HG02840 (cell line): Measurements from ENCODE around the gene STT3B.

Source experiments
- ATAC-seq: cut with Tn5 transposase; IDR thresholded peaks from one replicate; pipeline ENCODE4 v1.9.1; 2021; ENCODE audit warnings: mild to moderate bottlenecking, moderate library complexity, moderate number of reproducible peaks; ENCODE audit not compliant: unreplicated experiment, low FRiP score

The STT3B gene

DNA sequence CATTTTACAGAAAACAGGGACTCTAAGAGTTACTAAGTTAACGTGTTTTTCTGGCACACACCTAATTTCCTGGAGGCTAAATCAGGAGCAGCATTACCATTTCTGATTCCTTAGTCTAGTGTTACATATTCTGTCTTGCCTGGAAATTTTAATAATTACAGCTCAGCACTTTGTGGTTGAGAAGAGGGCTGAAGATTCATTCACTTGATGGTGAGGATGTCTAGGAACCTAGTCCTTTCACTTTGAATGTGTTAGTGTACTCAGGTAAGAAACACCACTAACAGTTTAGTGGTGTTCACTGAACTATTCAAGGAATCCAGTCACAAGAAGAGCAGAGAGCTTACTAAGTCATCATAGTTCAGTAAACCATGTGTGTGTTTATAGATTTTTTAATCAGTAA lies 102.8 kb downstream of the STT3B start:
- no peak for ATAC-seq

- ATAC-seq = no peak
Measured at GRCh38 chr3:31636049-31636448, 103.3 kb downstream of the STT3B start.

DNA sequence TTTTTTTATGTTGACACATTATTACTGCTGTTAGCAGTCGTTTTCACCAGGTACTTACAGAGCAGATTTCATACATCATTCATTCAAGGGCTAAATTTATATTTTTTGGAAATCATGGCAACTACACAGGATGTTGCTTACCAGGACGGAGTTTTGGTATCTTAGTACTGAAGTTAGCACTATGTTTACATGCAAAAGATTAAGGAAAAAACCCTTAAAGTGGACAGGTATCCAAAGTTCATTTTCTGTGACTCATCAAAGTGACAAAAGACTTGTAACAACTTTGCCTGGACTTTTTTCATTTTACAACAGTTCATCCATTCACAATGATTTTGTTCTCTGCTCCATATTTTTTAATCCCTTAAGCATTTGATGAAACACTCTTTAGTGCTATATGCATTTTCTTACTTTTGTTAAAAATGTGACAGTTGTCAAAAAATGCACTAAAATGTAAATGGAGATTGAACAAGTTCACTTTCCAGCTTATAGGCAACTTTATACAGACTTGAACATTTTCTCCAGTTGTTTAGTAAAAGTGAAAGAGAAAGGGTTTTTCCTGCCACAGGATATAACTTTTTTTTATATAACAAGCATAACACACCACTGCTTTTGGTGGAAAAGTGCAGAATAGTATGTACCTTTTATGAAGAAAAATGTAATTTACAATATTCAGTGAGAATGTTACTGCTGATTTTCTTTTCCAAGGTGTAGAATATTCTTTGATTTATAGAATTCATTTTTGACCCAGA lies 104.1 kb downstream of the STT3B start:
- ATAC-seq = no peak

DNA sequence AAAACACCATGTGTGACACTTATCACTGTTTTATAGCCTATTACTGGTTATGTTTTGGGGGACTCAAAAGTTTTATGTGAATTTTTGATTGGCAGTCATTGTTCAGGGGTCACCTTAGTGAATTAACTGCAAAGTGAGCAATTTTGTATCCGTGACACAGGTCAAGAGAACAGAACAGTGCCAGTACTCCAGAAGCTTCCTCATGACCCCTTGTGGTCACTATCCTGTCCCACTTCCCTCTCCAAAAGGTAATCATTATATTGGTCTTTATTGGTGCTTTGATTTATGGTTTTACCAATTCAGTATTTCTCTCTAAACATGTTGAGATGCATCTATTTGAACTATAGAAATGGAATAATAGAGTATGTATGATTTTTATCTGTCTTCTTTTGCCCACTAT lies 107.1 kb downstream of the STT3B start:
- ATAC-seq = no peak

- no peak for ATAC-seq
Measured at GRCh38 chr3:31645256-31645655, 112.5 kb downstream of the STT3B start.

DNA sequence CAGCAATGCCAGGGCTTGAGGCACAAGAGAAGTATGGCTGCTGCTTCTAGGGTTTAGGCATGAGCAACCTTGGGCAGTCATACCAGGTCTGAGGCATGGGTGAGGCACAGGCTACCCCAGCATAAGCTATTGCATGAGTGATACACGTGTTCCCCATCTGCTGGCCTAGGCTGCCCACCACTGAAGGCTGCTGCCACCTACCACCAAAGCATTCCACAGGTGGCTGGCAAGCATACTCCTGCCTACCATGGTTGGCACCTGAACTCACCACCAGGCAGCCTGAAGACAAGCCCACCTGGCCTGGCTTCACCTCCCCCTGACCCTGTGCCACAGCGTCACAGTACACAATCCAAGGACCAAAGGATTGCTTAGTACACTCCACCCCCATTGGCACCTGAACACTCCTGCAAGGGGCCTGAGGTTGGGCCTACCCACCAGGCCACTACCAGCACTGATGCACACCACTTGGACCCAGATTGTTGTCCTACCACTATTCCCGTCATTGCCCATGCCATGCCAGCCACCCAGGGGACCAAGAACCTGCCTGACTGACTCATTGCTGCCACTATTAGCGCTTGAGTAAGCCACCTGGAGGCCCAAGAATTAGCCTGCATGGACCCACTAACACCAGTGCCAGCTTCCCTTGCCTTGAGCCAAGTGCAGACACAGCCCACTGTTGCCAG lies 115.7 kb downstream of the STT3B start:
- ATAC-seq = no peak

- ATAC-seq = no peak
Measured at GRCh38 chr3:31652296-31652695, 119.6 kb downstream of the STT3B start.

DNA sequence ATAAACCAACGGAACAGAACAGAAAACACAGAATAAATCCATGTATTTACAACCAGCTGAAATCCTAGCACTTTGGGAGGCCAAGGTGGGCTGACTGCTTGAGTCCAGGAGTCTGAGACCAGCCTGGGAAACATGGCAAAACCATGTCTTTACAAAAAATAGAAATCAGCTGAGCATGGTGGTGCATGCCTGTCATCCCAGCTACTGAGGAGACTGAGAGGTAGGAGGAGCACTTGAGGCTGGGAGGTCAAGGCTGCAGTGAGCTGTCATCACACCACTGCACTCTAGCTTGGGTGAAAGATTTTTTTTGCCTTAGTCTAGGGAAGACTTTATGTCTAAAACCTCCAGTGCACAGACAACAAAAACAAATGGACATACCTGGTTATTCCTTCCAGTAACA lies 120.7 kb downstream of the STT3B start:
- no peak for ATAC-seq

DNA sequence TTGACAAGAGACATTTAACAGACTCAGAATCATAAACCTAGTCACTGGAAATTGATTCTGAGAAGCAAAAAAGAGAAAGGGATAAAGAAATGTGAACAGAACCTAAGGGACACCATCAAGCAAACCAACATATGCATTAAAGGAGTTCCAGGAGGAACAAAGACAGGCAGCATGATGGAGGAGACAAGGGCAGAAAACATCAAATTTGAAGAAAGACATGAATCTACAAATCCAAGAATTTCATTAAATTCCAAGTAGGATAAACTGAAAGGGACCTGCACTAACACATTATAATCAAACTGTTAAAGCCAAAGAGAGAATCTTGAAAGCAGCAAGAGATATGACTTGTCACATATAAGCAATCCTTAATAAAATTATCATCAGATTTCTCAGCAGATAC lies 122.3 kb downstream of the STT3B start:
- ATAC-seq = no peak

GRCh38 chr3:31659246-31659645 lies 126.5 kb downstream of the STT3B start:
- ATAC-seq = no peak

DNA sequence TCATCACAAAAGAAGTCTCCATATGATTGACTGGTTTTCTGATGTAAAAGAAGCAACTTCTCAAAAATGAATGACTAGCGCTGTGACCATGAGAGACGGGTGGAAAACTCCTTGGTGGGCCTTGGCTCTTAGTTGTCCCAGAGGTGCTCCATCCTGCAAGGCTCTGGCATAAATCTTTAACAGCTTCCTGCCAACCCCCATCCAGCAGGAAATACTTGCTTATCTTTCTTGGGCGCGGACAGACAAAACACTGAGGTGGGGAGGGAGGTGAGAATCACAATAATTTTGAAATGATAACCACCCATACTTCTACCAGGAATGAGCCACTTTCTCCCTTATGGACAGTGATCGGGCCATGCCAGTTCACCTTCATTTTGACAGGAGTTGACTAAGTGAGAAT lies 128.6 kb downstream of the STT3B start:
- ATAC-seq = no peak

DNA sequence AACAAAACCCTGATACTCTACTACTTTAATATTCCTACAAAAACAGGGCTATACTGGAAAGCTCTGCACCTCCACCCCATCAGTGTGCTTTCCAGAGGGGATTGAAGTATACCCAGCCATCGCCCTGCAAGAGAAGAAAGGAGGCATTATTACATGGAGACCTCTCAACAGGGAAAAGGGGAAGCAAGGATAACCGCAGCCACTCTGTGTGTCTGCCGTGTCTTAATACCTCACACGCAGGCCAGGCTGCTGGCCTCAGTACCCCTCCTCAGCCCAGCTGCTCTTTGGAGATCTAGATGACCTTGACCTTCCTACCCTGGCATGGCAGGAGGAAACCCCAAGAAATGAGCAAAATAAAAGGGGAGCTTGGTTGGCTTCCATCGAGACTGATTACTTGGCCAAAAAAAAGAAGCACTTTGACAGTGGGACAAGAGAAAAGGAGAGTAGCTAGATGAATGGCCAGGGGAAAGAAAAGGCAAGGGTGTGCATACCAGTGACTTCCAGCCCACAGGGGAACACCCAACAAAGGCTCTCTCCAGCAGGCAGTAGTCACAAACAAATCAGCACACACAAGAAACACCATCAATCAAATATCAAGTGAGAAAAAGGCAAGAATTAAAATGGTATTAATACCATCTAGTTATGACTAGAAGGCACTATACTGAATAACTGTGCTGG lies 129.4 kb downstream of the STT3B start:
- no peak for ATAC-seq

DNA sequence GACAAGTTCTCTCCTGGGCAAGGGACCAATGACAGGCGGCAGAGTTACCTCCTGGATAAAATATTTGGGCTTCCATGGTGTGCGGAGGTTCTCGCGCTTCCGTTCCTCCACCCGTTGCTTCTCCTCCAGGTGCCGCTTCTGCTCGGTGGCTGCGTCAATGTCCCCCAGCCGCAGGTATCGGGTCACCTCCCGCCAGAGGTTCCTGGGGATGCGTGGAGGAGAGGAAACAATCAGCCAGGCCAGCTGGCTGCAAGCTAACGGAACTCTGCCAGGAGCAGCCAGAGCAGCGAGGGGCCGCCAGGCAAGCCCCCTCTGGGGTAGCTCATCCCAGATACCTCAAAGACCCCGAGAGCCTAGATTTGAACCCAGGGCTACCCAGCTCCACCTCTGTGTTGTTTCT lies 131.3 kb downstream of the STT3B start:
- ATAC-seq = no peak

DNA sequence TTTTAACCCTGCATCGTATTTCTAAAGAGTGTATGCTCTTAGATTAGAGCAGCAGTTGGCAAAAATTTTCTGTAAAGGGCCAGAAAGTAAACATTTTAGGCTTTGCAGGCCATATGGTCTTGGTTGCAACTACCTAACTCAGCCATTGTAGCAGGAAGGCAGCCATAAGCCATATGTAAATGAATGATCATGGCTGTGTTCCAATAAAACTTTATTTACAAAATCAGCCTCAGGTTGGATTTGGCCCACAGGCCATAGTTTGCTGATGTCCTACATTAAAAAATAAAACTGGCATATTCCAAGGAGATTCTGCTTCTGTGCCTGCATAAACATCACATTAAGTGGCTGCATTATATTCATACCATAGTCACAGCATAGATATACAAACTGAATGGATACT lies 134.9 kb downstream of the STT3B start:
- ATAC-seq = no peak

- ATAC-seq = no peak
Measured at GRCh38 chr3:31668242-31668641, 135.5 kb downstream of the STT3B start.

- no peak for ATAC-seq
Measured at GRCh38 chr3:31670136-31670535, 137.4 kb downstream of the STT3B start.

DNA sequence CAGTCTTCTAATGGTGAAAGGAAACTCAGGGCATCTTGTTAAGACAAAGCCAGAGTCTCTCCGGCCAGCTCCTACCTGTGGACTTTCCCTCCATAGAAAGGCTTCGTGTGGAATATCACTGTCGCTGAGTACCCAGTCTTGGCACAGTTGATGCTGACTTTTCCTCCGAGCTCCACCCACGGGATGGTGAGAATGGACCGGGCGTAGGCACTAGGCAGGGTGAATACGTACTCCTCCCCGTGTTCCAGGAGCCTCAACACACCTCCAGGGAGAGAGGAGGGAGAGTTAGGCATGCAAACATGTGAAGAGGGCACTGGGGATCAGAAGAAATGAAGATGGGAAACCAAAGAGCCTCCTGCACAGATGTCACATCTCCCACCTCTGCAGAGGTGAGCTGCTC lies 138.0 kb downstream of the STT3B start:
- no peak for ATAC-seq

DNA sequence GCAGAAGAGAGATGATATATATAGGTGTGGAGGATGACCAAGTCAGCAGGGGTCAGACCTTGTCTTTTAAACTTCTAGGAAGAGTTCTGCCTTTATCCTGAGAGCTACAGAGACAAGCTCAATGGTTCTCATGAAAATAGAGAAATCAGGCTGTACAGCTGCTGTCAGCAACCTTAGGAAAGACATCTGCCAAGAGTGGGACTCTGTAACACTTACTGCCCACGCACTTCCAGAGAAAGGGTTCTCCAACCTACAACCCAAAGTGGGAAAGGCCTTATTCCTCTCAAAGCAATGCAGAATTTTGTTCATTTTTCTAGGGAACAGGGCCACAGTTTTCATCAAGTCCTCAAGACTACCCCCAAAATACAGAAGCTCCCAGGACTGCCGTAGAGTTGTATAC lies 138.7 kb downstream of the STT3B start:
- ATAC-seq = no peak

DNA sequence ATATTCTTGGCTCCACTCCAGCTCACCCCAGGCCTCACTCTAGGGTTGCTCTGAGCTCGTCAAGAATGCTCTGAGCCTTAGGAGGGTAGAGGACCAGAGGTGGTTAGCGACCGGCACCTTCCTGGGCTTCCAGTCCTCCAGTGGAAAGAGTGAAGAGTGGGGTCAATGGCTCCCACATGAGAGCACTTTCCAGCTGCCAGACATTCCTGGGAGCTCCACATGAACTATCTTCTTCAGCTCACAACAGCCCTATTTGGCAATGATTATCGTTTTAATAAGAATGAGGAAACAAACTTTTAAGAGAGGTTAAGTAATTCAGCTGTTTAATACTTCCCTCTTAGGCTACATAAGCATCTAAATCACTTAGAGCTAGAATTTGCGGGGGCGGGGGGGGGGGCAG lies 139.3 kb downstream of the STT3B start:
- ATAC-seq = no peak

DNA sequence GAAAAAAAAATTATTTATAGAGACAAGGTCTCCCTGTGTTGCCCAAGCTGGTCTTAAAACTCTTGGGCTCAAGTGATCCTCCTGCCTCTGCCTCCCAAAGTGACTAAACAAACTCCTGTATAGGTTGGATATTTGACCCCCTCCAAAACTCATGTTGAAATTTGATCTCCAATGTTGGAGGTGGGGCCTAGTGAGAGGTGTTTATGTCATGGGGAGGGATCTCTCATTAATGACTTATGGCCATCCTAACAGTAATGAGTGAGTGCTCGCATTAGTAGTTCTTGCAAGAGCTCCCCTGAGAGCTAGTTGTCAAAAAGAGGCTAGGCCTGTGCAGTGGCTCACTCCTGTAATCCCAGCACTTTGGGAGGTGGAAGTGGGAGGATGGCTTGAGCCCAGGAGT lies 141.2 kb downstream of the STT3B start:
- no peak for ATAC-seq

DNA sequence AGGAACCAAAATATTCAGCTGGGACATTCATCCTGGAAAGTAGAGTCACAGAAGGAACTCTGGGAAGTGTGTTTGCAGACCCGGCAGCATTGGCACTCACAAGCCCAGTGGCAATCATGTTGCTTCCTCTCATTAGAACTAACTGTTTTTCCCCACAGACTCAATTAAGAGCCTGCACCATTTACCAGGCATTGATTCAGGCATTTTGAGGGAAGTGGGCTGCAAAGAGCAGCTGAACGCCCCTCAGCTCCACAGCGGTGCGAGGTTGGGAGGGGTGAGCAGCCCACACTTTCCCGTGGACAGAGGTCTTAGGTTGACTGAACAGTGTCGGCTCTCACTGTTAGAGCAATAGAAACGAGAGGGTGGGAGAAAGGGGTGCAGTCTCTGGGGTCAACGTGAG lies 143.8 kb downstream of the STT3B start:
- ATAC-seq = no peak
